ENCODE data around the gene CYSRT1.
"Not testable (repeated sequence)": the region's sequence is repeated elsewhere in the genome, so short reads cannot be mapped to it uniquely, and the experiment has no call there.

The CYSRT1 gene

GRCh38 chr9:137256856-137257255 is 31.9 kb downstream of the CYSRT1 start:
- Histone ChIP-seq H3K36me3 (ENCODE audit: control insufficient read depth, insufficient read depth, low read length) (peaks cover 7% of the 10 kb centered on the region), H3K9me3 (ENCODE audit: control insufficient read depth, insufficient read depth, low read length) (no peaks in the 10 kb centered on the region), H3K4me1 (ENCODE audit: control insufficient read depth, insufficient read depth, low read length) (peaks cover 4% of the 10 kb centered on the region), H3K4me3 (ENCODE audit: low read length) (no peak overlapping the region), H3K27ac (ENCODE audit: low read length) (no peak overlapping the region), H3K27me3 (ENCODE audit: control insufficient read depth, insufficient read depth, low read length) (no peaks in the 10 kb centered on the region)
- no peak for DNase-seq (ENCODE audit: low read depth, low spot score)
- WGBS (ENCODE audit: insufficient coverage, insufficient read length): no CpG with 5 or more reads among the region's 15 CpGs

GRCh38 chr9:137262173-137262908 is 37.4 kb downstream of the CYSRT1 start:
- H3K4me1 ChIP-seq (ENCODE audit: control insufficient read depth, insufficient read depth, low read length); H3K9me3 ChIP-seq (ENCODE audit: control insufficient read depth, insufficient read depth, low read length); DNase-seq (ENCODE audit: low read depth, low spot score); H3K27me3 ChIP-seq (ENCODE audit: control insufficient read depth, insufficient read depth, low read length); H3K27ac ChIP-seq (ENCODE audit: low read length); H3K4me3 ChIP-seq (ENCODE audit: low read length): not testable (repeated sequence)
- WGBS (ENCODE audit: insufficient coverage, insufficient read length): no CpG with 5 or more reads among the region's 15 CpGs
- H3K36me3 ChIP-seq (ENCODE audit: control insufficient read depth, insufficient read depth, low read length): peaks cover 26% of the 10 kb centered on the region

GRCh38 chr9:137262909-137263285 is 37.9 kb downstream of the CYSRT1 start:
- no peak overlapping the region for H3K4me3 ChIP-seq (ENCODE audit: low read length)
- H3K27ac ChIP-seq (ENCODE audit: low read length): no peak overlapping the region
- no CpG with 5 or more reads among the region's 24 CpGs for WGBS (ENCODE audit: insufficient coverage, insufficient read length)
- peaks cover 27% of the 10 kb centered on the region for H3K36me3 ChIP-seq (ENCODE audit: control insufficient read depth, insufficient read depth, low read length)
- H3K4me1 ChIP-seq (ENCODE audit: control insufficient read depth, insufficient read depth, low read length): no peaks in the 10 kb centered on the region; the same call in 1 of the 2 replicates
- DNase-seq (ENCODE audit: low read depth, low spot score): no peak
- H3K27me3 ChIP-seq (ENCODE audit: control insufficient read depth, insufficient read depth, low read length): no peaks in the 10 kb centered on the region
- no peaks in the 10 kb centered on the region for H3K9me3 ChIP-seq (ENCODE audit: control insufficient read depth, insufficient read depth, low read length)

GRCh38 chr9:137263506-137263905 is 38.5 kb downstream of the CYSRT1 start:
- peaks cover 27% of the 10 kb centered on the region for H3K36me3 ChIP-seq (ENCODE audit: control insufficient read depth, insufficient read depth, low read length)
- no peak for DNase-seq (ENCODE audit: low read depth, low spot score)
- H3K4me1 ChIP-seq (ENCODE audit: control insufficient read depth, insufficient read depth, low read length): no peaks in the 10 kb centered on the region; the same call in 1 of the 2 replicates
- H3K9me3 ChIP-seq (ENCODE audit: control insufficient read depth, insufficient read depth, low read length): no peaks in the 10 kb centered on the region
- H3K4me3 ChIP-seq (ENCODE audit: low read length): no peak overlapping the region
- no peaks in the 10 kb centered on the region for H3K27me3 ChIP-seq (ENCODE audit: control insufficient read depth, insufficient read depth, low read length)
- H3K27ac ChIP-seq (ENCODE audit: low read length): no peak overlapping the region
- WGBS (ENCODE audit: insufficient coverage, insufficient read length): no CpG with 5 or more reads among the region's 10 CpGs

GRCh38 chr9:137264067-137264466 is 39.1 kb downstream of the CYSRT1 start:
- WGBS (ENCODE audit: insufficient coverage, insufficient read length): no CpG with 5 or more reads among the region's 22 CpGs
- no peaks in the 10 kb centered on the region; the same call in 1 of the 2 replicates for H3K4me1 ChIP-seq (ENCODE audit: control insufficient read depth, insufficient read depth, low read length)
- no peak overlapping the region for H3K4me3 ChIP-seq (ENCODE audit: low read length)
- no peaks in the 10 kb centered on the region for H3K27me3 ChIP-seq (ENCODE audit: control insufficient read depth, insufficient read depth, low read length)
- peaks cover 29% of the 10 kb centered on the region for H3K36me3 ChIP-seq (ENCODE audit: control insufficient read depth, insufficient read depth, low read length)
- no peaks in the 10 kb centered on the region for H3K9me3 ChIP-seq (ENCODE audit: control insufficient read depth, insufficient read depth, low read length)
- no peak overlapping the region for H3K27ac ChIP-seq (ENCODE audit: low read length)
- no peak for DNase-seq (ENCODE audit: low read depth, low spot score)

- H3K36me3 ChIP-seq (ENCODE audit: control insufficient read depth, insufficient read depth, low read length): peaks cover 33% of the 10 kb centered on the region
- no CpG with 5 or more reads among the region's 29 CpGs for WGBS (ENCODE audit: insufficient coverage, insufficient read length)
Measured at GRCh38 chr9:137265496-137266161, 40.7 kb downstream of the CYSRT1 start.

GRCh38 chr9:137266162-137266527 is 41.2 kb downstream of the CYSRT1 start:
- H3K36me3 ChIP-seq (ENCODE audit: control insufficient read depth, insufficient read depth, low read length): peaks cover 37% of the 10 kb centered on the region
- no peak for DNase-seq (ENCODE audit: low read depth, low spot score)
- H3K27me3 ChIP-seq (ENCODE audit: control insufficient read depth, insufficient read depth, low read length): no peaks in the 10 kb centered on the region
- no peak overlapping the region for H3K27ac ChIP-seq (ENCODE audit: low read length)
- no peaks in the 10 kb centered on the region for H3K9me3 ChIP-seq (ENCODE audit: control insufficient read depth, insufficient read depth, low read length)
- no CpG with 5 or more reads among the region's 15 CpGs for WGBS (ENCODE audit: insufficient coverage, insufficient read length)
- H3K4me1 ChIP-seq (ENCODE audit: control insufficient read depth, insufficient read depth, low read length): no peaks in the 10 kb centered on the region; the same call in 1 of the 2 replicates
- no peak overlapping the region for H3K4me3 ChIP-seq (ENCODE audit: low read length)

More at GRCh38 chr9:137265496-137266161, 40.7 kb downstream of the CYSRT1 start:
- Histone ChIP-seq H3K9me3 (ENCODE audit: control insufficient read depth, insufficient read depth, low read length) (no peaks in the 10 kb centered on the region), H3K27ac (ENCODE audit: low read length) (no peak overlapping the region), H3K4me3 (ENCODE audit: low read length) (no peak overlapping the region), H3K27me3 (ENCODE audit: control insufficient read depth, insufficient read depth, low read length) (no peaks in the 10 kb centered on the region), H3K4me1 (ENCODE audit: control insufficient read depth, insufficient read depth, low read length) (no peaks in the 10 kb centered on the region; the same call in 1 of the 2 replicates)
- no peak for DNase-seq (ENCODE audit: low read depth, low spot score)

GRCh38 chr9:137266585-137267453 is 41.8 kb downstream of the CYSRT1 start:
- Histone ChIP-seq H3K4me3 (ENCODE audit: low read length) (no peak overlapping the region), H3K27ac (ENCODE audit: low read length) (no peak overlapping the region), H3K4me1 (ENCODE audit: control insufficient read depth, insufficient read depth, low read length) (no peaks in the 10 kb centered on the region; the same call in 1 of the 2 replicates), H3K9me3 (ENCODE audit: control insufficient read depth, insufficient read depth, low read length) (no peaks in the 10 kb centered on the region), H3K36me3 (ENCODE audit: control insufficient read depth, insufficient read depth, low read length) (peaks cover 37% of the 10 kb centered on the region), H3K27me3 (ENCODE audit: control insufficient read depth, insufficient read depth, low read length) (no peaks in the 10 kb centered on the region)
- no CpG with 5 or more reads among the region's 34 CpGs for whole genome bisulfite sequencing (ENCODE audit: insufficient coverage, insufficient read length)
- DNase-seq (ENCODE audit: low read depth, low spot score): no peak

GRCh38 chr9:137267933-137268355 is 43.0 kb downstream of the CYSRT1 start:
- Histone ChIP-seq H3K27me3 (ENCODE audit: control insufficient read depth, insufficient read depth, low read length) (no peaks in the 10 kb centered on the region), H3K4me3 (ENCODE audit: low read length) (no peak overlapping the region), H3K9me3 (ENCODE audit: control insufficient read depth, insufficient read depth, low read length) (no peaks in the 10 kb centered on the region), H3K4me1 (ENCODE audit: control insufficient read depth, insufficient read depth, low read length) (no peaks in the 10 kb centered on the region; the same call in 1 of the 2 replicates), H3K36me3 (ENCODE audit: control insufficient read depth, insufficient read depth, low read length) (peaks cover 43% of the 10 kb centered on the region), H3K27ac (ENCODE audit: low read length) (no peak overlapping the region)
- no CpG with 5 or more reads among the region's 6 CpGs for WGBS (ENCODE audit: insufficient coverage, insufficient read length)
- no peak for DNase-seq (ENCODE audit: low read depth, low spot score)

- no peak overlapping the region for H3K27ac ChIP-seq (ENCODE audit: low read length)
Measured at GRCh38 chr9:137268538-137269201, 43.7 kb downstream of the CYSRT1 start.

More at GRCh38 chr9:137268538-137269201, 43.7 kb downstream of the CYSRT1 start:
- DNase-seq (ENCODE audit: low read depth, low spot score): no peak
- no CpG with 5 or more reads among the region's 19 CpGs for WGBS (ENCODE audit: insufficient coverage, insufficient read length)
- H3K27me3 ChIP-seq (ENCODE audit: control insufficient read depth, insufficient read depth, low read length): no peaks in the 10 kb centered on the region
- no peaks in the 10 kb centered on the region; the same call in 1 of the 2 replicates for H3K4me1 ChIP-seq (ENCODE audit: control insufficient read depth, insufficient read depth, low read length)
- H3K4me3 ChIP-seq (ENCODE audit: low read length): no peak overlapping the region
- no peaks in the 10 kb centered on the region for H3K9me3 ChIP-seq (ENCODE audit: control insufficient read depth, insufficient read depth, low read length)
- peaks cover 40% of the 10 kb centered on the region for H3K36me3 ChIP-seq (ENCODE audit: control insufficient read depth, insufficient read depth, low read length)

Measured in iPS DF 6.9 (cell line).